Left ventricle myocardium inferior (tissue), 1 donor: ENCODE measurements around the gene DMRT3. TPM values are rescaled to one million over a fixed set of nuclear protein-coding genes. Genes with fewer than 3 reads are reported as not detected.

ENCODE experiments used
- DNase-seq: peaks from one replicate; pipeline ENCODE4 v3.0.0-alpha.2; 2020
- H3K27ac ChIP-seq: fragments of 200-600 bp; replicated peaks from 2 replicates; pipeline ENCODE4 v1.8.0; 2021
- H3K27me3 ChIP-seq: fragments of 200-600 bp; 2 replicates; pipeline ENCODE4 v1.8.0; 2021; ENCODE audit warnings: low read depth
- H3K36me3 ChIP-seq: fragments of 200-600 bp; 2 replicates; pipeline ENCODE4 v1.8.0; 2021
- H3K4me1 ChIP-seq: fragments of 200-600 bp; 2 replicates; pipeline ENCODE4 v1.8.0; 2021
- H3K4me3 ChIP-seq: fragments of 200-600 bp; 2 replicates; pipeline ENCODE4 v1.8.0; 2021; ENCODE audit warnings: mild to moderate bottlenecking, moderate library complexity
- H3K9me3 ChIP-seq: fragments of 200-600 bp; replicated peaks from 2 replicates; pipeline ENCODE4 v1.8.0; 2021
- CTCF ChIP-seq: fragments of 200-600 bp; IDR thresholded peaks from 2 replicates; pipeline ENCODE4 v1.8.0; 2021; ENCODE audit warnings: antibody characterized with exemption, mild to moderate bottlenecking, borderline replicate concordance
- intact Hi-C: fragments of 100-400 bp; cut with micrococcal nuclease; formaldehyde crosslinking; loops from one replicate; pipeline ENCODE4 v1.11.0; 2022
- total RNA-seq: library from RNA; stranded (reverse); fragmentation: NEBNext Ultra II Directional; extraction: Animal tissue kit (Norgen Biotek cat#: 25700); gene quantifications from one replicate; pipeline ENCODE4 v1.2.1, GENCODE V29; 2021
- donor health status: DM: no; HTN: yes; CAD: no; lungs with severe emphysema.

Gene DMRT3
- total RNA-seq, 1 donor from 2014 or later, result not detected

GRCh38 chr9:1001838-1002237 is 25.4 kb downstream of the DMRT3 start:
- no peaks in the 10 kb centered on the region for H3K36me3 ChIP-seq
- DNase-seq, result no peak
- no peak for TF ChIP-seq CTCF
- H3K9me3 ChIP-seq, result peaks cover 7% of the 10 kb centered on the region
- H3K27me3 ChIP-seq, result peaks cover 44% of the 10 kb centered on the region
- H3K4me3 ChIP-seq, result no peak overlapping the region
- no peak overlapping the region for H3K27ac ChIP-seq
- no peaks in the 10 kb centered on the region for H3K4me1 ChIP-seq
- intact Hi-C loops, result loop anchor here (10.0 kb wide), 1 partner anchor 107 kb away; no protein-coding TSS in a partner anchor

- peaks cover 47% of the 10 kb centered on the region for H3K27me3 ChIP-seq
- intact Hi-C loops, result loop anchor here (10.0 kb wide), 1 partner anchor 108 kb away; no protein-coding TSS in a partner anchor
- no peak overlapping the region for H3K4me3 ChIP-seq
- no peak for DNase-seq
- H3K27ac ChIP-seq, result no peak overlapping the region
- peaks cover 7% of the 10 kb centered on the region for H3K9me3 ChIP-seq
- H3K4me1 ChIP-seq, result no peaks in the 10 kb centered on the region
- TF ChIP-seq CTCF, result no peak
- H3K36me3 ChIP-seq, result no peaks in the 10 kb centered on the region
Observed at GRCh38 chr9:1002678-1003077, 26.2 kb downstream of the DMRT3 start.

GRCh38 chr9:1005043-1005667 is 28.7 kb downstream of the DMRT3 start:
- Histone ChIP-seq H3K36me3 (no peaks in the 10 kb centered on the region), H3K4me1 (no peaks in the 10 kb centered on the region), H3K9me3 (no peaks in the 10 kb centered on the region), H3K4me3 (no peak overlapping the region), H3K27me3 (peaks cover 71% of the 10 kb centered on the region), H3K27ac (no peak overlapping the region)
- DNase-seq, result no peak
- intact Hi-C loops, result loop anchor here (10.0 kb wide), 1 partner anchor 110 kb away; no protein-coding TSS in a partner anchor
- peak; percentile 67 for TF ChIP-seq CTCF

GRCh38 chr9:1007312-1007711 is 30.9 kb downstream of the DMRT3 start:
- Histone ChIP-seq H3K4me1 (no peaks in the 10 kb centered on the region), H3K27ac (no peak overlapping the region), H3K9me3 (no peaks in the 10 kb centered on the region), H3K27me3 (peaks cover 85% of the 10 kb centered on the region), H3K4me3 (no peak overlapping the region), H3K36me3 (no peaks in the 10 kb centered on the region)
- intact Hi-C loops, result loop anchor here (10.0 kb wide), 1 partner anchor 113 kb away; no protein-coding TSS in a partner anchor
- no peak for TF ChIP-seq CTCF
- DNase-seq, result no peak

GRCh38 chr9:1008216-1008615 is 31.8 kb downstream of the DMRT3 start:
- H3K27me3 ChIP-seq, result peaks cover 83% of the 10 kb centered on the region
- DNase-seq, result no peak
- no peak overlapping the region for H3K27ac ChIP-seq
- H3K4me3 ChIP-seq, result no peak overlapping the region
- TF ChIP-seq CTCF, result no peak
- intact Hi-C loops, result loop anchor here (10.0 kb wide), 1 partner anchor 113 kb away; no protein-coding TSS in a partner anchor
- no peaks in the 10 kb centered on the region for H3K9me3 ChIP-seq
- H3K4me1 ChIP-seq, result no peaks in the 10 kb centered on the region
- no peaks in the 10 kb centered on the region for H3K36me3 ChIP-seq
